C1 segment of cervical spinal cord (tissue), 14 donors: ENCODE measurements around the gene HOMER2.
"Not testable (repeated sequence)": the region's sequence is repeated elsewhere in the genome, so short reads cannot be mapped to it uniquely, and the experiment has no call there.

Source experiments
- DNase-seq, 14 donors: peaks; one replicate each; lab custom pipeline; 2025; lab: John Stamatoyannopoulos, UW

The HOMER2 gene

GRCh38 chr15:82835391-82835917 is 117.1 kb downstream of the HOMER2 start:
- DNase-seq, result no peak

DNA sequence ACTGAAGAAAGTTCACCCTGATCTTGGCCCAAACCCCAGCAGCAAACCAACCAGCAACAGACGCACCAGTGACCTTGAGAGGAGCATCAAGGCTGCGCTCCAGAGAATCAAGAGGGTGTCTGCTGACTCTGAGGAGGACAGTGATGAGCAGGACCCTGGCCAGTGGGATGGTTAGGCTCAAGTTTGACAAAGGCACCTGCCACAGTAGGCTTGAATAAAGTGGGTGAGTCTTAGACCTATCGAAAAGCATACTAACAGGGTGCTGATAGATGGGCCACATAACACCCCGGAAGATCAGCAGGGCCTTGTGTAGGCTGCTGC is 119.2 kb downstream of the HOMER2 start:
- no peak for DNase-seq

- DNase-seq, result no peak
These were observed 119.7 kb downstream of the HOMER2 start for GRCh38 chr15:82832601-82833361.

DNA sequence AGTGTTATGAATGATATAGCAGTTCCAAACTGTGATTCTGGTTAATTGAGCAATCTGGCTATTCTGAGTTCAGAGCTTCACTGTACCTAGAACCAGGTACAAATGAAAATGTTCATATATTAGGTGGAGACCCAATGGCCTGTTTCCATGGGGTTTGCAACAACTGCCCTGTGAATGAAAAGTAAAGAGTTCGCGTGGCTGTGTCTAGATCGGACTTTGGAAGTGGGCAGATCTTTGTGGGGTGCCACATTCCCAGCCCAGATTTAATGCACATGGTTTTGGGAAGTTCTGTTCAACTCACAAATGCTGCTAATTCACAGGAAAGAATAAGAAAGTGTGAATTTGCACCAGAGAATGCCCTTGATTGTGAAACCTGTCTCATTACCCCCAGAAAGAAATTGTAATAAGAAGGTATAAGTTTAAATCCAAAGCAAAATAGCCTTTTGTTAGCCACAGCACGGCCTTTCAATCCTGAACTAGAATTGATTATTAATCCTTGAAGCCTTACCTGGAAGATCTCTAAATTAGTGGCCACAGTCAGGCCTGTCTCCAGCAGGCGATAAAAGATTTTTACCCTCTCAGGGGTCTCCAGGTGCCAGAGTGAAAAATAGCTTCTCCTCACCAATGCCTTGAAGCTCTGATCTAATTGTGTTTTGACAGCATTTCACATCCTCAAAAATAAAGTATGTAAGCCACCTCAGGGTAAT is 120.5 kb downstream of the HOMER2 start:
- DNase-seq, result no peak

DNA sequence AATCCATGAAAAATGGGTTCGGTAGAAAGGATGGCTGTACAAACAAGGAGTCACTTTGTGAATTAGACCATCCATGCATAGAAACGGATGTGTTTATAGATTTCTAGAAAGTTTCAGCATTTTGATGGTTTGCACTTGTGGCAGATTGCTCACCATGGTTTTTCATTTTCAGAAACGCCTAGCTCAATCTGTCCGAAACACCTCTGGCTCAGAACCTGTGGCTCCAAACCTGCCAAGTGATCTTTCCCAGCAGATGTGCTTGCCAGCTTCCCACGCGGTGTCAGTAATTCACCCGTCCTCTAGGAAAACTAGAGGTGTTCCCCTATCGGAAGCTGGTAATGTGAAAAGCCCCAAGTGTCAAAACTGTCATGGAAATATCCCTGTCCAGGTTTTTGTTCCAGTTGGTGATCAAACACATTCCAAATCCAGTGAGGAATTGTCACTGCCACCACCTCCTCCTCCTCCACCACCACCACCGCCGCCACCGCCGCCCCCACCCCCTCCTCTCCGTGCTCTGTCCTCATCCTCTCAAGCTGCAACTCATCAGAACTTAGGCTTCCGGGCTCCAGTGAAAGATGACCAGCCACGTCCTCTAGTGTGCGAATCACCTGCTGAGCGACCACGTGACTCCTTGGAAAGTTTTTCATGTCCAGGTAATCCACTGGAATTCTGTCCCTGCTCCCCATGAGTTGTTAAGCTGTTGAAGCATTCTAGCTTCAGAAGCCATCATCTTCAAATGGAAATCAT is 121.9 kb downstream of the HOMER2 start:
- no peak for DNase-seq

DNA sequence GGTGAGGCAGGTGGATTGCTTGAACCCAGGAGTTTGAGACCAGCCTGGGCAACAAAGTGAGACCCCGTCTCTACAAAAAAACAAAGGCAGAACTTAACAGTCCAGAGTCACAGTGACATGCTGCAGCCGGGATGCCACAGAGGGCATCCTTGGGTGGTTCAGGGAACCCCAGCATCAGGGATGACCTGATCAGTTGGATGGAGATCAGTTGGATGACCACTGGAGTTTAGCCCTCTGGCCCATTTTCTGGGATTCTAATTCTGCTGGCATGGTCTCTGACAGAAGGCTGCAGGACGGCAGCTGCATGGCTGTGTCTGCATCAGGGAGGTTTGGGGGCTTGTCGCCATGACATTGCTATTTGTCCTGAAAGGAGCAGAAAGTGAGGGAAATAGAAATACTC is 123.3 kb downstream of the HOMER2 start:
- no peak for DNase-seq

GRCh38 chr15:82828075-82828474 is 124.4 kb downstream of the HOMER2 start:
- no peak for DNase-seq

GRCh38 chr15:82823049-82823448 is 129.5 kb downstream of the HOMER2 start:
- DNase-seq, result no peak

DNA sequence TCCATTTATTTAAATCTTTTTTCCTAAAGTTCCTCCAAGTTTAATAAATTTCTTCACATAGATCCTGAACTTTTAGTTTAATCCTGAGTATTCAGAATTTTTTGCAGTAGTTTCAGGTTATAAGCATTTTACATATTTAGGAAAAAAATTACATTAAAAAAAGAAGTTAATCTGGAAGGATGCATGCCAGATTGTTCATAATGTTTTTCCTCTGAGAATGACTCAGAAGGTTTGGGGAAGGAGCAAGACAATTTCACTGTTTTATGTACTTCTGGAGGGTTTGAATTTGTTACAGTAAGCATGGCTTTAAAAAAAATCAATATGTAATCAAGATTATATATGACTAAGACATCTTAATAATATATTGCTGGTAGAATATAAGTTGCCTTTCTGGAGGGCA is 130.7 kb downstream of the HOMER2 start:
- DNase-seq, result not testable (repeated sequence)

- DNase-seq, result not testable (repeated sequence)
These were observed 131.1 kb downstream of the HOMER2 start for GRCh38 chr15:82821396-82821795.

DNA sequence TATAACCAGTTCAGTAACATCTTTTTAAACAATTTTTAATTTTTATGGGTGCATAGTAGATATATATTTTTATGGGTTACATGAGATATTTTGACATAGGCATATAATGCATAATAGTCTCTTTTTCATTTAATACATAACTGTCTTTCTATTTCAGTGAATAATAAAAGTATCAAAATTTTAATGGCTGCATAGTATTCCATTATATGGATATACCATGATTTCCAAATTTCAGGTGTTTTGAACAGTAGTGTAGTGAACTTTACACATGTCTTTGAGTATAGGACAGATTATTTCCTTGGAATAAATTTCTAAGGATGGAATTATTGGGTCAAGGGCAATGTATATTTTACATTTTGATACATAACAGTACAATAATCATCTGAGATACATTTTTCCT is 132.4 kb downstream of the HOMER2 start:
- DNase-seq, result no peak

DNA sequence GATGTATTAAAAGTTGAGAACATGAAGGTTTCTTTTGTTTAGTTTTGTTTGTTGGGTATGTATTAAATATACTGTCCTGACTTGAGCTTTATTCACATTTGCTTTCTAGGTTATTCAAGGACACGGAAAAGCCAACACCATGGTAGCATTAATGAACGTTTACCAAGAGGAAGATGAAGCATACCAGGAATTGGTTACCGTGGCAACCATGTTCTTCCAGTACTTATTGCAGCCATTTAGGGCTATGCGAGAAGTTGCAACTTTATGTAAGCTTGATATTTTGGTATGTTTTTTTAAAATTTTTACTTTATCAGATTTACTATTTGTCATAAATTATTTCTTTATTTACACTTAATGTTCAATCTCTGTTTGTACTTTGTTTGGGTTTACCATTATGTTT is 139.5 kb downstream of the HOMER2 start:
- DNase-seq, result no peak

DNA sequence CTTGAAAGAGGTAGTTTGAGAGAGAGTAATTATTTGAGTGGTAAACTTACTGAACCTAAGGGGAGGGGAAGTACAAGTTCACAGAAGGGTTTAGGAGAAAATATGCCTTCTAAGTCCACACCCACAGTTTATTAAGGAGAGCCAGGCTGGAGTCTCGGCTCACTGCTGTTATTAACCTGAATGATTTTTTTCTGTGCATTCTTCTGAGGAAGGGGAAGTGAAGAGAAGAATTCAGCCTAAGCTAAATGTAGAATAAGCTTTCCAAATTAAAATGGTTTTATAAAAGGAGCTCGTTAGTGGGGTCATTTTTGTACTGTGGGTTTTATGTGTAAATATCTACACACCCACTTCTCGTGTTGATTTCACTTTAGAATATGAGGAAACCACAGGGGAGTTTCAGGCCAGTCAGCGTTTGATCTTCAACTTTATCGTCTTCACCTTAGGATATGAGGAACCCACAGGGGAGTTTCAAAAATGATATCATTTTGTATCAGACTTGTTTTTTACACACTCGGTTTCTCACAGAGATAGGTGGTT is 141.6 kb downstream of the HOMER2 start:
- DNase-seq, result no peak

DNA sequence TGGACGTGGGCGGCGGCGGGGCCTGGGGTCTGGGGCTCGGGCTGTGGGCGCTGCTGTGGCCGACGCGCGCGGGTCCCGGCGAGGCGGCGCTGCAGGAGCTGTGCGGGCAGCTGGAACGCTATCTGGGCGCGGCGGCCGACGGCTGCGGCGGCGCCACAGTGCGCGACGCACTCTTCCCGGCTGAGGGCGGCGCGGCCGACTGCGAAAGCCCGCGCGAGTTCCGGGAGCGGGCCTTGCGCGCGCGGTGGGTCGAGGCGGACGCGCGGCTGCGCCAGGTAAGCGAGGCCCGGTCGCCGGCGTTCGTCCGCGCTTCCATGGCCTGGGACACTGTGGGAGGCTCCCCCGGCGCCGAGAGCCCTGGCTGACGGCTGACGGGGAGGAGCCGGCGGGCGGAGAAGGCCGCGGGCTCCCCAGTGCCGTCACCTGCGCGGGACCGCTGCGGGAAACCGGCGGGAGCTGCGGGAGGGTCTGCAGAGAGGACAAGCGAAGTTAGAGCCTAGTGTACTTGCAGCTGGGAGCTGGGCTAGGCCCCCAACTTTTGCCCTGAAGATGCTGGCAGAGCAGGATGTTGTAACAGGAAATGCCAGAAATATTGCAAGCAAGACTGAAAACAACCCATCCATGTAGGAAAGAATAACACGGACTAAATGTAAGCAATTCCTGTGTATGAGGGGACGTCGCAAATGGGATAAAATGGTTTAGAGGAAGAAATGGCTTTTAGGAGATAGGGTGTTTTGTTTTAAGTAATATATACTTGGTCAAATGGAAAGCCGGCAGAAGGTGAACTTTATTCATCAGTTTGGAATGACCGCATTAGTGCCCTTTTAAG is 142.2 kb downstream of the HOMER2 start:
- peak in 5 of 14 donors; percentile 16 to 62 (median 29) for DNase-seq

DNA sequence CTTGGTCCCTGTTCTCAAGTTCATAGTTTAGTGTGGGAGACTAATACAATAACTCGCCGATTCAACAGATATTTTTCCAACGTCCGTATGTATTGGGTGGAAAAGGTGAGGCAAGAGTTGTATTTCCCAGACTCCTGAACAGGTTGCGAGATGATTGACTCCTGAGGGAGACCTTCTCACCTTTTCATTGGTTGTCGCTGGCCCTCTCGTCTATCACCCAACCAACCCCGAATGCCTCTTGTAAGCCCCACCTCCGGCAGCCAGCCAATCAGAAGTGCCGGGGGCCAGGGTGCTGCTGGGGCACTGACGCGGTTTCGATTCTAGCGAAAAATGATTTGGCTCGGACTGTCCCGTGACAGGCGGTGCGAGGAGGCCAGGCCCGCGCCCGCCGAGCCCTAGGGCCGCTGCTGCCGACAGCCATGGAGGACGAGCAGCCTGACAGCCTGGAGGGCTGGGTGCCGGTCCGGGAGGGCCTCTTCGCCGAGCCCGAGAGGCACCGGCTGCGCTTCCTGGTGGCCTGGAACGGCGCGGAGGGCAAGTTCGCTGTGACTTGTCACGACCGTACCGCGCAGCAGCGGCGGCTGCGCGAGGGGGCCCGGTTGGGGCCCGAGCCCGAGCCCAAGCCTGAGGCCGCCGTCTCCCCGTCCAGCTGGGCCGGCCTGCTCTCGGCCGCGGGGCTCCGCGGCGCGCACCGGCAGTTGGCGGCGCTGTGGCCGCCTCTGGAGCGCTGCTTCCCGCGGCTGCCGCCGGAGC is 143.0 kb downstream of the HOMER2 start, which contains the start of gene WHAMM:
Gene WHAMM (plus strand): TSS at position 321 of the 753 bp plus-strand sequence. CDS start 99 bp downstream, at position 420.
- DNase-seq, result peak; percentile 83 to 99 (median 97)

DNA sequence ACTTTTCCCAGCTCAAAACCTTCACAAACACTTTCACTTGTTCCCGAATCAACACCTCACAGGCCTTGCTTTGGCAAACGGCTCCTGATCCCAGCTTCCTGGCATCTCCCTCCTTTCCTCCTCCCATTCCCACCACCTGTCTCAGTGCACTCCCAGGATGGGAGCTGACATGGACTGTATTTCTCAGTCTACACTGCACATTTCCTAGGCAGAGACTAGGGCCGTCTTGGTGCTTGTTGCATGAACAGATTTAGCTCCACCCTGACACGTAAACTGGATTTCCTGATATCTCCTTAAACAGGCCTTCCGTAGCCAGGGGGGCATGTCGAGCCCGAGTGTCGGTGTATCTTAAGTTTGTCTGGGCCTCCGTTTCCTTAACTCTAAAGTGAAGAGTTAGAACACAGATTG is 143.9 kb downstream of the HOMER2 start:
- DNase-seq, result no peak

GRCh38 chr15:82807920-82808633 is 144.4 kb downstream of the HOMER2 start:
- DNase-seq, result no peak

GRCh38 chr15:82805994-82806406 is 146.5 kb downstream of the HOMER2 start, which contains the start of gene FSD2:
FSD2 (minus strand) TSS chr15:82806069; CDS start chr15:82787390, 18,679 bp downstream.
- DNase-seq, result peak in 1 of 14 donors; percentile 11

DNA sequence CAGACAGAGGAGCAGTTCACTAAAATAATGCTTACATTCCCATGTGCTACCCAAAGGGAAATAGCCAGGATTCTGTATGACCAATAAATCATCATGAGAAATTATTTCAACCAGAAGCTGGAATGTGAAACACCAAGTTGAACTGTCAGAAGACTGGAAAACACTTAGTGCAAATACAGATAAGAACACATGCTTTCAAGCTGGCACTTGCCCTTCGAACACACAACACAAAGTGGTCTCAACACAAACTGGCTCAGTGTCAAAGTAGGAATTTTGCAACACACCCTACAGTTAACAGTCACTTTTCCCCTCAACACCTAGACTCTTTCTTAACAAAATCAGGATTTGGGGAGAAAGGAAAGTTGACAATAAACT is 148.0 kb downstream of the HOMER2 start:
- no peak for DNase-seq
